ENCODE results near the gene TRIP13. TPM values are rescaled to one million over a fixed set of nuclear protein-coding genes. Genes with fewer than 3 reads are reported as not detected.

Gene TRIP13
- total and polyA plus RNA-seq, 9 of the 15 experiments (the other 6 are each of a cell fraction or from before 2014, with no cell fraction given) = 24.1 to 116 (median 53.2) TPM

- TF ChIP-seq STAT5B (CRISPR knock-in tag; IDR thresholded peaks at IDR 0.05) (no peak), POLR2AphosphoS5 (IDR thresholded peaks at IDR 0.05; ENCODE audit: control insufficient read depth, insufficient read depth, low read depth, low read length) (peak; percentile 49; the same call in 1 of the 2 replicates), PPARD (CRISPR knock-in tag; IDR thresholded peaks at IDR 0.05) (no peak), HMGXB4 (CRISPR knock-in tag; IDR thresholded peaks at IDR 0.05) (peak; percentile 90), CHD1 (IDR thresholded peaks at IDR 0.05; ENCODE audit: low read length) (no peak), PHB2 (IDR thresholded peaks at IDR 0.05; ENCODE audit: low read depth) (no peak), POU5F1 (IDR thresholded peaks at IDR 0.05; ENCODE audit: borderline replicate concordance, low read depth, low read length, partially characterized antibody) (peak; percentile 29), NCOA1 (IDR thresholded peaks at IDR 0.05; ENCODE audit: low read depth) (no peak), TSC22D4 (tag; IDR thresholded peaks at IDR 0.05) (no peak), POLR2H (tag; IDR thresholded peaks at IDR 0.05; ENCODE audit: low read depth) (peak; percentile 18; the same call in 1 of the 2 replicates), BDP1 (IDR thresholded peaks at IDR 0.05; ENCODE audit: insufficient read depth, insufficient read length) (no peak), CC2D1A (IDR thresholded peaks at IDR 0.05) (no peak), CBFB (CRISPR knock-in tag; IDR thresholded peaks at IDR 0.05) (no peak), SREBF1 (IDR thresholded peaks at IDR 0.05; ENCODE audit: borderline replicate concordance, low read depth, low read length) (no peak), CGGBP1 (CRISPR knock-in tag; IDR thresholded peaks at IDR 0.05) (no peak), KLF10 (CRISPR knock-in tag; IDR thresholded peaks at IDR 0.05) (no peak), SIN3A (IDR thresholded peaks at IDR 0.05; ENCODE audit: borderline replicate concordance in 2 of 2, control insufficient read depth in 1 of 2, low read depth in 2 of 2, low read length in 2 of 2) (peak; percentile 89 to 95; a peak in 3 of 4 replicates), PHB (CRISPR knock-in tag; IDR thresholded peaks at IDR 0.05) (0 out of 2 replicates have a peak, but pooled peaks have one; percentile 68), NR2C2 (CRISPR knock-in tag; IDR thresholded peaks at IDR 0.05) (peak; percentile 99), NR2C2 (tag; IDR thresholded peaks at IDR 0.05) (peak; percentile 100), SPI1 (IDR thresholded peaks at IDR 0.05; ENCODE audit: borderline replicate concordance, low read depth, low read length) (0 out of 2 replicates have a peak, but pooled peaks have one; percentile 22), CBX5 (IDR thresholded peaks at IDR 0.05; ENCODE audit: borderline replicate concordance, low read depth) (no peak), PTRF (tag; IDR thresholded peaks at IDR 0.05) (no peak), HNRNPLL (IDR thresholded peaks at IDR 0.05; ENCODE audit: low read depth, low read length, poor library complexity, severe bottlenecking) (no peak)
- TF ChIP-seq, protein P1, sequence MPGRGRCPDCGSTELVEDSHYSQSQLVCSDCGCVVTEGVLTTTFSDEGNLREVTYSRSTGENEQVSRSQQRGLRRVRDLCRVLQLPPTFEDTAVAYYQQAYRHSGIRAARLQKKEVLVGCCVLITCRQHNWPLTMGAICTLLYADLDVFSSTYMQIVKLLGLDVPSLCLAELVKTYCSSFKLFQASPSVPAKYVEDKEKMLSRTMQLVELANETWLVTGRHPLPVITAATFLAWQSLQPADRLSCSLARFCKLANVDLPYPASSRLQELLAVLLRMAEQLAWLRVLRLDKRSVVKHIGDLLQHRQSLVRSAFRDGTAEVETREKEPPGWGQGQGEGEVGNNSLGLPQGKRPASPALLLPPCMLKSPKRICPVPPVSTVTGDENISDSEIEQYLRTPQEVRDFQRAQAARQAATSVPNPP (IDR thresholded peaks at IDR 0.05; ENCODE audit: borderline replicate concordance, insufficient read depth, insufficient read length) = no peak
- TF ChIP-seq, protein P2, sequence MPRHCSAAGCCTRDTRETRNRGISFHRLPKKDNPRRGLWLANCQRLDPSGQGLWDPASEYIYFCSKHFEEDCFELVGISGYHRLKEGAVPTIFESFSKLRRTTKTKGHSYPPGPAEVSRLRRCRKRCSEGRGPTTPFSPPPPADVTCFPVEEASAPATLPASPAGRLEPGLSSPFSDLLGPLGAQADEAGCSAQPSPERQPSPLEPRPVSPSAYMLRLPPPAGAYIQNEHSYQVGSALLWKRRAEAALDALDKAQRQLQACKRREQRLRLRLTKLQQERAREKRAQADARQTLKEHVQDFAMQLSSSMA (CRISPR knock-in tag; IDR thresholded peaks at IDR 0.05) = peak; percentile 80; the same call in 1 of the 2 replicates
These were observed at the start of gene TRIP13, which contains the start of gene BRD9 (continued) for GRCh38 chr5:892394-893136.

Measured in K562 (cell line).